Measurements from ENCODE around the gene KLF9. TPM values are rescaled to one million over a fixed set of nuclear protein-coding genes. Genes with fewer than 3 reads are reported as not detected.
A peak's percentile ranks its signal among the peaks of the same experiment; 100 is the strongest.

The KLF9 gene
- total RNA-seq, 1 experiment from 2014 or later, result not detected

DNA sequence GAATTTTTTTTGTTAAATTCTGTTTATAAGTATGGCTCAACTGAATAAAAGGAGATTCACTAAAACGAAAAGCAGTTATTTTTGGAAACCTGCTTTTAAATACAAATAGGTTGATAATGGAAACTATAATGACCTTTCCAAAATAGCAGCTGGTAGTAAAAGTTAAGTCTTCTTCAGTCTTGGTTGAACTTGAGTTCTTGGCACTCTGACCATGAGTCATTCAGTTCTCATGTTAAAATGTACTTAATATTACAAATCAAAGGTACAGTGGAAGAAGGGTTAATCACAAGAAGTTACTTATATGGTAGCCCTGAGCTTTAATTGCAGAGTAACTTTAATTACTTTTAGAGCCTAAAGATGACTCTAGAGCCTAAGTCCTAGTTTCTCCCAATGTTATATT is 62.1 kb downstream of the KLF9 start:
- no peak overlapping the region for H3K27ac ChIP-seq (ENCODE audit: low read length)
- H3K36me3 ChIP-seq (ENCODE audit: insufficient read depth, low read length), result peaks cover 36% of the 10 kb centered on the region
- H3K9ac ChIP-seq (ENCODE audit: low read length), result no peak overlapping the region
- H4K20me1 ChIP-seq (ENCODE audit: insufficient read depth, low read depth, low read length), result no peaks in the 10 kb centered on the region
- no peaks in the 10 kb centered on the region for H3K27me3 ChIP-seq (ENCODE audit: low read length)
- no peaks in the 10 kb centered on the region for H3K9me3 ChIP-seq (ENCODE audit: low read length)
- no peaks in the 10 kb centered on the region for H3K4me1 ChIP-seq (ENCODE audit: low read length)
- H2AFZ ChIP-seq (ENCODE audit: low read length), result no peak overlapping the region
- no peak for DNase-seq
- H3K4me2 ChIP-seq (ENCODE audit: low read depth, low read length, poor library complexity, severe bottlenecking), result no peak overlapping the region
- H3K79me2 ChIP-seq (ENCODE audit: low read length), result no peaks in the 10 kb centered on the region
- no peak overlapping the region for H3K4me3 ChIP-seq (ENCODE audit: low read length)
- H3K9me2 ChIP-seq (replicated peaks; ENCODE audit: insufficient read depth, low read length), result no peaks in the 10 kb centered on the region

DNA sequence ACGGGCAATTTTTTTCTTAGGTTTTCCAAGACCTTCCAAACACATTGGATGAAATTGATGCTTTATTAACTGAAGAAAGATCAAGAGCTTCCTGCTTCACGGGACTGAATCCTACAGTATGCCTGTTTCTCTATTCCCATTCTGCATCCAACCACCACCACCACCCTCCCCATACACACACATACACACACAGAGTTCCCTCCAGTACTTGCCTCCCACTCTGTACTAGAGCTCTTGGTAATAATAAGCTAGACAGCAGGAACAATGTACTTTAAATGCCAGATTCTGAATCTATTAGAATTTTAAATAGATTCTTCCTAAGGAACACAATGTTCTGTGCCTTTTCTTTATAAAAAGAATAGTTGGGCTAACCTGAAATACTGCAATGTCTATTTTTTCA is 67.4 kb downstream of the KLF9 start:
- H3K4me3 ChIP-seq (ENCODE audit: low read length), result no peak overlapping the region
- H3K9me3 ChIP-seq (ENCODE audit: low read length), result no peaks in the 10 kb centered on the region
- no peak overlapping the region for H2AFZ ChIP-seq (ENCODE audit: low read length)
- no peak for DNase-seq
- no peaks in the 10 kb centered on the region for H3K9me2 ChIP-seq (replicated peaks; ENCODE audit: insufficient read depth, low read length)
- H3K4me1 ChIP-seq (ENCODE audit: low read length), result no peaks in the 10 kb centered on the region
- peaks cover 37% of the 10 kb centered on the region for H3K36me3 ChIP-seq (ENCODE audit: insufficient read depth, low read length)
- peaks cover 8% of the 10 kb centered on the region; the same call in 1 of the 2 replicates for H3K79me2 ChIP-seq (ENCODE audit: low read length)
- H3K27ac ChIP-seq (ENCODE audit: low read length), result no peak overlapping the region
- H3K27me3 ChIP-seq (ENCODE audit: low read length), result no peaks in the 10 kb centered on the region
- H3K4me2 ChIP-seq (ENCODE audit: low read depth, low read length, poor library complexity, severe bottlenecking), result no peak overlapping the region
- H4K20me1 ChIP-seq (ENCODE audit: insufficient read depth, low read depth, low read length), result no peaks in the 10 kb centered on the region
- H3K9ac ChIP-seq (ENCODE audit: low read length), result no peak overlapping the region

DNA sequence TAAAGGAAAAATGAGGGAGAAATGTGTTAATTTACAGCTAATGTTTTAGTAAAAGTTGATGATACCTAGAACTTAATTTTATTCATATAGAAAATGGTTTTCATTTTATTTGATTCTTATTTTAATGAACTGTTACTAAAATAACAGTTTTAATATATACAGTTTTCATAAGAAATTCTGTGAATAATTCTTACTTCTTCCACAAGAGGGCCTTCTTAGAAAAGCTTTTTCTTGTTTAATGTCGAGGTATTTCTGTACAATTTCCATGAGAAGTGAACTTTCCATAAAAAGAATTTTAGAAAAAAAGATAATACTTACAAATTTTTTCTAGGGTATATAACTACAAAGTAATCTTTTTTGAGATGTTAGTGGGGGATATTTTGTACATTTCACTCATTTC is 73.9 kb downstream of the KLF9 start:
- H3K9me2 ChIP-seq (replicated peaks; ENCODE audit: insufficient read depth, low read length), result no peaks in the 10 kb centered on the region
- no peak overlapping the region for H3K4me3 ChIP-seq (ENCODE audit: low read length)
- H3K4me1 ChIP-seq (ENCODE audit: low read length), result peaks cover 8% of the 10 kb centered on the region
- no peaks in the 10 kb centered on the region for H3K9me3 ChIP-seq (ENCODE audit: low read length)
- H3K9ac ChIP-seq (ENCODE audit: low read length), result no peak overlapping the region
- H4K20me1 ChIP-seq (ENCODE audit: insufficient read depth, low read depth, low read length), result no peaks in the 10 kb centered on the region
- no peaks in the 10 kb centered on the region for H3K27me3 ChIP-seq (ENCODE audit: low read length)
- peak; percentile 71 for DNase-seq
- H3K36me3 ChIP-seq (ENCODE audit: insufficient read depth, low read length), result peaks cover 22% of the 10 kb centered on the region; the same call in 1 of the 2 replicates
- no peak overlapping the region for H3K27ac ChIP-seq (ENCODE audit: low read length)
- peaks cover 8% of the 10 kb centered on the region; the same call in 1 of the 2 replicates for H3K79me2 ChIP-seq (ENCODE audit: low read length)
- no peak overlapping the region for H3K4me2 ChIP-seq (ENCODE audit: low read depth, low read length, poor library complexity, severe bottlenecking)
- H2AFZ ChIP-seq (ENCODE audit: low read length), result no peak overlapping the region

Other genes with a start within 250 kb of the KLF9 start
- gene SMC5, start 155.7 kb downstream of the KLF9 start, total RNA-seq (2014; rRNA removed; shearing (Covaris generic); ENCODE audit: low replicate concordance), result 18.8 and 42.8 TPM in 2 replicates